ENCODE data around the gene PARVB. TPM values are rescaled to one million over a fixed set of nuclear protein-coding genes. Genes with fewer than 3 reads are reported as not detected.

Gene PARVB
- polyA plus RNA-seq, 1 experiment, result 65.8 TPM

- POLR2A ChIA-PET, result no interaction called here
- no peak for DNase-seq (ENCODE audit: low read depth)
- H3K27me3 ChIP-seq (ENCODE audit: control insufficient read depth, insufficient read depth, low read length), result no peaks in the 10 kb centered on the region
- CTCF ChIA-PET, result no interaction called here
- no peaks in the 10 kb centered on the region for H3K36me3 ChIP-seq (ENCODE audit: control insufficient read depth, insufficient read depth, low read length)
- TF ChIP-seq, protein P1, sequence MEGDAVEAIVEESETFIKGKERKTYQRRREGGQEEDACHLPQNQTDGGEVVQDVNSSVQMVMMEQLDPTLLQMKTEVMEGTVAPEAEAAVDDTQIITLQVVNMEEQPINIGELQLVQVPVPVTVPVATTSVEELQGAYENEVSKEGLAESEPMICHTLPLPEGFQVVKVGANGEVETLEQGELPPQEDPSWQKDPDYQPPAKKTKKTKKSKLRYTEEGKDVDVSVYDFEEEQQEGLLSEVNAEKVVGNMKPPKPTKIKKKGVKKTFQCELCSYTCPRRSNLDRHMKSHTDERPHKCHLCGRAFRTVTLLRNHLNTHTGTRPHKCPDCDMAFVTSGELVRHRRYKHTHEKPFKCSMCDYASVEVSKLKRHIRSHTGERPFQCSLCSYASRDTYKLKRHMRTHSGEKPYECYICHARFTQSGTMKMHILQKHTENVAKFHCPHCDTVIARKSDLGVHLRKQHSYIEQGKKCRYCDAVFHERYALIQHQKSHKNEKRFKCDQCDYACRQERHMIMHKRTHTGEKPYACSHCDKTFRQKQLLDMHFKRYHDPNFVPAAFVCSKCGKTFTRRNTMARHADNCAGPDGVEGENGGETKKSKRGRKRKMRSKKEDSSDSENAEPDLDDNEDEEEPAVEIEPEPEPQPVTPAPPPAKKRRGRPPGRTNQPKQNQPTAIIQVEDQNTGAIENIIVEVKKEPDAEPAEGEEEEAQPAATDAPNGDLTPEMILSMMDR (IDR thresholded peaks at IDR 0.05; ENCODE audit: insufficient read depth, low read depth, low read length), result no peak
- H3K4me3 ChIP-seq (ENCODE audit: low read depth, low read length), result no peak overlapping the region
Measured at GRCh38 chr22:44019416-44019815, 4.7 kb upstream of the PARVB start.

GRCh38 chr22:44019846-44020245 lies 4.3 kb upstream of the PARVB start:
- no peak for DNase-seq (ENCODE audit: low read depth)
- TF ChIP-seq, protein P1 (IDR thresholded peaks at IDR 0.05; ENCODE audit: insufficient read depth, low read depth, low read length), result no peak
- H3K4me3 ChIP-seq (ENCODE audit: low read depth, low read length), result no peak overlapping the region
- no peaks in the 10 kb centered on the region for H3K36me3 ChIP-seq (ENCODE audit: control insufficient read depth, insufficient read depth, low read length)
- CTCF ChIA-PET, result interaction anchor here (0.6 to 1.4 kb wide), 2 partner anchors 62 to 882 kb away, joined by 3 to 4 read pairs; no protein-coding TSS in a partner anchor
- H3K27me3 ChIP-seq (ENCODE audit: control insufficient read depth, insufficient read depth, low read length), result no peaks in the 10 kb centered on the region
- POLR2A ChIA-PET, result no interaction called here

- H3K36me3 ChIP-seq (ENCODE audit: control insufficient read depth, insufficient read depth, low read length), result no peaks in the 10 kb centered on the region
- TF ChIP-seq, protein P1 (IDR thresholded peaks at IDR 0.05; ENCODE audit: insufficient read depth, low read depth, low read length), result no peak
- DNase-seq (ENCODE audit: low read depth), result no peak
- no peaks in the 10 kb centered on the region for H3K27me3 ChIP-seq (ENCODE audit: control insufficient read depth, insufficient read depth, low read length)
- ChIA-PET CTCF (interaction anchor here (1.4 kb wide), 1 partner anchor 61 kb away, joined by 4 read pairs; no protein-coding TSS in a partner anchor), POLR2A (no interaction called here)
- H3K4me3 ChIP-seq (ENCODE audit: low read depth, low read length), result no peak overlapping the region
Measured at GRCh38 chr22:44020981-44021380, 3.1 kb upstream of the PARVB start.

DNA sequence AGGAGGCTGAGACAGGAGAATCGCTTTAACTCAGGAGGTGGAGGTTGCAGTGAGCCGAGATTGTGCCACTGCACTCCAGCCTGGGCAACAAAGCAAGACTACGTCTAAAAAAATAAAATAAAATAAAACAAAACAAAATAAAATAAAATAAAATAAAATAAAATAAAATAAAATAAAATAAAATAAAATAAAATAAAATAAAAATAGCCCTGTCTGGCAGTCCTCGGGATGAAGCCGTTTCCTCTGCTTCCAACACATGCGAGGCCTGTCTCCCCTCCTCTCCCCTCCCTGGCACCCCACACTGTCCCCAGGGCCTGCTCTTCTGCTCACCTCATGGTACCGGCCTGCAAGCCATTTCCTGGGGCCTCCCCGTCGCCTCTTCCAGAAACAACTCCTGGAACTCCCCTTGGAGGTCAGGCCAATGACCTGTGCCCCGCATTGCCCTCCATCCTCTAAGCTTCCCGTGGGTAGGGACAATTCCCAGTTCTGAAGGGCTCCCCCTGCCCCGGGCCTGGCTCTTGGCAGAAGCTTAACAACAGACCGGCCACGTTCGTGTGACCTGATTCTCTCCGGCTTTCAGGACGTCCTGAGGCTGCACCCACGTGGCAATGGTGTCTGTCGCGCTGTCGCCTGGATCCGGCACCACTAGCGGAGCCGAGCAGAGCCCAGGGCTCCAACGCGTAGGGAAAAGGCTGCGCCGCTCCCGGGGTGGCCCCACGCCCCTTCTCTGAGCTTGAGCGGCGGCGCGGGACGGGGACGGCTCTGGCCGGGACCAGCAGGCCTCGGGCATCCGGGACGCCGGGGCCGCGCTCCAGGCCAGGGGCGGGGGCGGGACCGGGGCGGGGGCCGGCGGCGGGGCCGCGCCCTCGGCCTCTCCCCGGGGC lies 456 bp upstream of the PARVB start:
- TF ChIP-seq, protein P1 (IDR thresholded peaks at IDR 0.05; ENCODE audit: insufficient read depth, low read depth, low read length), result no peak
- peak overlapping the region; percentile 60 for H3K4me3 ChIP-seq (ENCODE audit: low read depth, low read length)
- POLR2A ChIA-PET, result no interaction called here
- CTCF ChIA-PET, result interaction anchor here (1.2 kb wide), 1 partner anchor 30 kb away, joined by 4 read pairs; no protein-coding TSS in a partner anchor
- no peaks in the 10 kb centered on the region for H3K27me3 ChIP-seq (ENCODE audit: control insufficient read depth, insufficient read depth, low read length)
- no peak for DNase-seq (ENCODE audit: low read depth)
- H3K36me3 ChIP-seq (ENCODE audit: control insufficient read depth, insufficient read depth, low read length), result no peaks in the 10 kb centered on the region

DNA sequence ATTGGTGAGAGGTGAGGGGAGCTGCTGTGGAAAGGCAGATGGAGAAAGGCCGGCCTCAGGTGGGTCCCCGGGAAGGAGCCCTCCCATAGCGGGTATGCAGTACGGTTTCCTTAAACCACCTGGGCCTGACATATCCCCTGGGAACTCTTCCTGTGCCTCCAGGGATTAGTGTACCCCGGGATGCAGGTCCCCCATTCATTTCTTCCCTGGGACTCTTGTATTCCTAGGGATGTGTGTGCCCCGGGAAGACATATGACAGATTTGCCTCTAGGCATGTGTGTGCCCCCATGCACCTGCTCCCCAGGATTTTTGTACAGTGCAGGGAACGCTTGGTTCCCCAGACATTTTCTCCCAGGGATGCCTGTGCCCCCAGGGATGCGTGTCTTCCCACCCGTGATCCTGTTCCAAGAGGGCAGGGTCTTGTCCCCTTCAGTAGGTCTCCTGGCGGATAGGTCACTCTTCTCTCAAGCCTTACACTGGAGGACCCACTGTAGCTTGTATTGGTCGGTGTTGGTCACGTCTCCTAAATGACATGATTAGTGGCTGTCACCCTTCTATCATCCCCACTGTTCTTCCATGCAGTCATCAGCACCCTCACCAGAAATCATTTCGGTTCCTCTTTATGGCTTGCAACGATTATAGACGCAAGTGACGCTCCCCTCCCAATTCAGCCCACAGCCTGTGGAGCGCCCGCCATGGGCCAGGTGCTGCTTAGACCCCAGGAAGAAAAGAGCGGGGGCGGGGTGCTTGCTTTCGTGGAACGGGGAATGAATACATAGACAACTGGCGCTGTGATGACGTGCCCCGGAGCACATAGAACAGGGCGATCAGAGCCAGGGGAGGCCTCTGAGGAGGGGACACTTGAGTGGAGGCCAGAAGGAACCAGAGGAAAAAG lies 1.3 kb downstream of the PARVB start:
- Histone ChIP-seq H3K36me3 (ENCODE audit: control insufficient read depth, insufficient read depth, low read length) (no peaks in the 10 kb centered on the region), H3K4me3 (ENCODE audit: low read depth, low read length) (peak overlapping the region; percentile 60), H3K27me3 (ENCODE audit: control insufficient read depth, insufficient read depth, low read length) (no peaks in the 10 kb centered on the region)
- ChIA-PET POLR2A (no interaction called here), CTCF (no interaction called here)
- TF ChIP-seq, protein P1 (IDR thresholded peaks at IDR 0.05; ENCODE audit: insufficient read depth, low read depth, low read length), result no peak
- DNase-seq (ENCODE audit: low read depth), result no peak

All from BJ (cell line).